Measurements from ENCODE around the gene GUCA1A.
"Not testable (repeated sequence)": the region's sequence is repeated elsewhere in the genome, so short reads cannot be mapped to it uniquely, and the experiment has no call there.

The GUCA1A gene

GRCh38 chr6:42177514-42178364 lies 4.6 kb downstream of the GUCA1A start:
- no peak for DNase-seq (ENCODE audit: low read depth in 2 of 2)

GRCh38 chr6:42179261-42179944 lies 6.2 kb downstream of the GUCA1A start:
- DNase-seq (ENCODE audit: low read depth in 2 of 2), result no peak

GRCh38 chr6:42179945-42180313 lies 6.8 kb downstream of the GUCA1A start:
- no peak for DNase-seq (ENCODE audit: low read depth in 2 of 2)

GRCh38 chr6:42182101-42182500 lies 8.9 kb downstream of the GUCA1A start:
- no peak for DNase-seq (ENCODE audit: low read depth in 2 of 2)

- no peak for DNase-seq (ENCODE audit: low read depth in 2 of 2)
These were observed 11.3 kb downstream of the GUCA1A start for GRCh38 chr6:42184475-42184874.

GRCh38 chr6:42185597-42185996 lies 12.4 kb downstream of the GUCA1A start:
- no peak for DNase-seq (ENCODE audit: low read depth in 2 of 2)

GRCh38 chr6:42188406-42188805 lies 15.2 kb downstream of the GUCA1A start:
- no peak for DNase-seq (ENCODE audit: low read depth in 2 of 2)

- DNase-seq (ENCODE audit: low read depth in 2 of 2), result peak; percentile 58 to 64
These were observed 17.5 kb downstream of the GUCA1A start for GRCh38 chr6:42190554-42191183.

- DNase-seq (ENCODE audit: low read depth in 2 of 2), result not testable (repeated sequence)
These were observed 19.2 kb downstream of the GUCA1A start for GRCh38 chr6:42192385-42192784.

- DNase-seq (ENCODE audit: low read depth in 2 of 2), result no peak
These were observed 20.3 kb downstream of the GUCA1A start for GRCh38 chr6:42193491-42193894.

- DNase-seq (ENCODE audit: low read depth in 2 of 2), result no peak
These were observed 20.9 kb downstream of the GUCA1A start for GRCh38 chr6:42194056-42194455.

GRCh38 chr6:42195415-42195814 lies 22.3 kb downstream of the GUCA1A start:
- no peak for DNase-seq (ENCODE audit: low read depth in 2 of 2)

GRCh38 chr6:42197555-42198362 lies 24.6 kb downstream of the GUCA1A start:
- DNase-seq (ENCODE audit: low read depth in 2 of 2), result no peak

GRCh38 chr6:42199106-42199981 lies 26.2 kb downstream of the GUCA1A start:
- no peak for DNase-seq (ENCODE audit: low read depth in 2 of 2)

GRCh38 chr6:42200035-42200434 lies 26.9 kb downstream of the GUCA1A start:
- DNase-seq (ENCODE audit: low read depth in 2 of 2), result peak; percentile 80 to 82

- no peak for DNase-seq (ENCODE audit: low read depth in 2 of 2)
These were observed 28.2 kb downstream of the GUCA1A start for GRCh38 chr6:42201382-42201781.

- not testable (repeated sequence) for DNase-seq (ENCODE audit: low read depth in 2 of 2)
These were observed 29.2 kb downstream of the GUCA1A start for GRCh38 chr6:42202131-42202915.

- no peak for DNase-seq (ENCODE audit: low read depth in 2 of 2)
These were observed 30.0 kb downstream of the GUCA1A start for GRCh38 chr6:42203183-42203582.

GRCh38 chr6:42204768-42205282 lies 31.7 kb downstream of the GUCA1A start:
- no peak for DNase-seq (ENCODE audit: low read depth in 2 of 2)

GRCh38 chr6:42207559-42207958 lies 34.4 kb downstream of the GUCA1A start:
- not testable (repeated sequence) for DNase-seq (ENCODE audit: low read depth in 2 of 2)
